HG03159 (cell line): ENCODE measurements around the gene CARTPT.

Source experiments
- ATAC-seq: cut with Tn5 transposase; IDR thresholded peaks from one replicate; pipeline ENCODE4 v1.9.1; 2021; ENCODE audit warnings: mild to moderate bottlenecking, moderate library complexity; ENCODE audit not compliant: unreplicated experiment

Gene CARTPT

GRCh38 chr5:71737931-71738539, 19.0 kb downstream of the CARTPT start:
- no peak for ATAC-seq

- ATAC-seq, result no peak
Measured at GRCh38 chr5:71738662-71739361, 19.7 kb downstream of the CARTPT start.

- peak; percentile 85 for ATAC-seq
Measured at GRCh38 chr5:71740015-71740753, 21.1 kb downstream of the CARTPT start.

- ATAC-seq, result no peak
Measured at GRCh38 chr5:71743155-71743554, 24.1 kb downstream of the CARTPT start.

GRCh38 chr5:71744009-71744790, 25.1 kb downstream of the CARTPT start:
- ATAC-seq, result no peak

DNA sequence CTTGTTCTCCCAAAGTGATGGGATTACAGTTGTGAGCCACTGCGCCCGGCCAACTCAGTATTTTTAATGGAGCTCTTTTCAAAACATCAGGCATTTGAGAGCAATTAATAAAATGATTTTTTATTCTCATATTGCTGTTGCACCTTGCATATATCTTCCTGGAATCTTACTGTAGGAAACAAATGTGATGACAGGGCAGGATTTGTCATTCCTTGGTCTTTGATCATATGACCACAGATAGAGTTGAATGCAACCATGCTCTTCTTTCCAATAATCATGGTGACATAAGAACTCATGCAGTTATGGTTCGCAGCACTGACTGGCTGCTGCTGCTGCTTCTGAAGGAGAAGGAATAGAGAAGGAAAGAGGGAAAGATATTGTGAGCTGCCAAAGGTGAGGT, 28.1 kb downstream of the CARTPT start:
- ATAC-seq, result no peak

GRCh38 chr5:71748360-71748759, 29.3 kb downstream of the CARTPT start:
- no peak for ATAC-seq

DNA sequence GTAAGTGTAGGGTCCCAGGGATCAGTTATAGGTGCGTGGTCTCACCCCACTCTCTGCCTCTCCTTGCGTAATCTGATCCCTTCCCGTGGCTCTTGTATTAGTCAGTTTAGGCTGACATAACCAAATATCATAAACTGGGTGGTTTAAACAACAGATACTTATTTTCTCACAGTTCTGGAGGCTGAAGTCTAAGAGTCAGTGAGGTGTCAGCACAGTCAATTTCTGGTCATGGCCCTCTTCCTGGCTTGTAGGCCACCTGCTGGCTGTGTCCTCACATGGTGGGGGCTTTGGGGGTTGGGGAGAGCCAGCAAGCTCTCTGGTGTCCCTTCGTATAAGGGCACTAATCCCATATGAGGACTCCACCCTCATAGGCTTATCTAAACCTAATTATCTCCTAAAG, 32.3 kb downstream of the CARTPT start:
- ATAC-seq, result no peak

GRCh38 chr5:71752441-71753190, 33.5 kb downstream of the CARTPT start:
- ATAC-seq, result no peak

GRCh38 chr5:71757590-71758543, 38.8 kb downstream of the CARTPT start:
- no peak for ATAC-seq

DNA sequence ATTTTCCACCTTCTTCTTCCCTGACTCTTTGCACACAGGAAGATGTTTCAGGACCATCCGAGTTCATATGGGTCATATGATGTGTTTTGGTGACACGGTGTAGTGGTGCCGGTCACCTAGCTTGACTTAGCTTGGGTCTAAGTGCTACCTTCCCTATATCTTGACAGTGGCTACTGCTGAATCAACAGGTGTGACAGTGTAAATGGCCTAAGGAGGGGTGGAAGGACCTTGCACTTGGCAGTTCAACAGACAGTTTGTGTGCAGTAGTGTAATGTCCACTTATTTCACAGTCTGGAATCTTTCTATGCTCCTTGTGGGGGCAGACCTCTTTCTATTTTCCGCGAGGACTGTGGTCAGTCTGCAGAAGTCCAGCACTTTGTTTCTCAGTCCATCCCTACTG, 43.8 kb downstream of the CARTPT start:
- no peak for ATAC-seq

DNA sequence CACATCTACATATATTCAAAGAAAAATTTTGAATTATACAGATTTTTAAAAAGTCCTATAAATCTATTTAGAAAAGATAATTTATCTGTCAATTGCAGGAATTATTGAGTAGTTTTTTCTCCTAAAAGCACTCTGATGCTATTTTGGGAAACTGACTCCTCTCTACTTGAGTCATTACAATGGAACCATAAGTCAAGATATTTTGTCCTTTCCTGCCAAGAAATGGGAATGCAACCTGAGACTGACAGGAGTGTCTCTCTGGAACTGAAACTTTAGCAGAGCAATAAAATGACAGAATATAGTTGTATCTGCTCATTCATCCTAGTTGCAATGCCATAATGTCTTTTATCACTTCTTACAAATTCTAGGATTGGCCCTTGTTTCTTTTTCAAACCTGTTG, 48.6 kb downstream of the CARTPT start:
- no peak for ATAC-seq

- ATAC-seq, result no peak
Measured at GRCh38 chr5:71769287-71769686, 50.2 kb downstream of the CARTPT start.

DNA sequence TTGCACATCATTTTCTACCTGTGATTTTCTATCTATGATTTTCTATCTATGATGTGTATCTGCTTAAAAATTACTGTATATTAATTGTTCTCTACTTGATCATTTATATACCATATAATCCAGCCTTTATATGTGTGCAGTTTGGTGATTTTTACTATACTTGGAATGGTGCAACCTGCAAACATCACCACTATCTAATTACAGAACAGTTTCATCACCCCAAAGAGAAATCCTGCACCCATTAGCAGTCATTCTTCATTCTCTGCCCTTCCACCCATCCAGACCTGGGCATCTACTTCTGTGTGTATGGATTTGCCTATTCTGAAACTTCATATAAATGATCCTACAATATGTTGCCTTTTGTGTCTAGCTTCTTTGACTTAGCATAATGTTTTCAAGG, 51.3 kb downstream of the CARTPT start:
- ATAC-seq, result no peak
